ENCODE measurements around the gene MIER2. TPM values are rescaled to one million over a fixed set of nuclear protein-coding genes. Genes with fewer than 3 reads are reported as not detected.

Gene MIER2
- total and polyA plus RNA-seq, 10 of the 15 experiments (the other 5 are each of a cell fraction or from before 2014, with no cell fraction given): 0.48 to 23.6 (median 12.1) TPM

- SMC1A ChIA-PET (ENCODE audit: uncharacterized antibody, unreplicated experiment): no interaction called here
- TF ChIP-seq MAX (IDR thresholded peaks at IDR 0.05; ENCODE audit: low read depth, low read length) (no peak), FOS (IDR thresholded peaks at IDR 0.05; ENCODE audit: borderline replicate concordance, extremely low read depth, insufficient read length) (no peak), IKZF2 (IDR thresholded peaks at IDR 0.05) (no peak), HCFC1 (IDR thresholded peaks at IDR 0.05; ENCODE audit: low read length) (no peak), CHD1 (IDR thresholded peaks at IDR 0.05; ENCODE audit: low read depth, low read length) (no peak), CREB1 (IDR thresholded peaks at IDR 0.05; ENCODE audit: low read depth) (no peak), JUND (IDR thresholded peaks at IDR 0.05; ENCODE audit: low read depth, low read length) (no peak), NBN (IDR thresholded peaks at IDR 0.05) (no peak), CBX5 (IDR thresholded peaks at IDR 0.05; ENCODE audit: low read depth) (no peak), MLLT1 (IDR thresholded peaks at IDR 0.05) (no peak), SP1 (IDR thresholded peaks at IDR 0.05; ENCODE audit: low read depth, low read length) (no peak), TARDBP (IDR thresholded peaks at IDR 0.05; ENCODE audit: borderline replicate concordance) (no peak), REST (IDR thresholded peaks at IDR 0.05; ENCODE audit: low read depth, low read length) (no peak), NFXL1 (IDR thresholded peaks at IDR 0.05; ENCODE audit: borderline replicate concordance) (no peak), TBL1XR1 (IDR thresholded peaks at IDR 0.05; ENCODE audit: low read depth, low read length) (no peak), RB1 (IDR thresholded peaks at IDR 0.05; ENCODE audit: borderline replicate concordance) (no peak), STAT1 (conservative IDR thresholded peaks at IDR 0.05) (no peak), PBX3 (IDR thresholded peaks at IDR 0.05; ENCODE audit: insufficient replicate concordance, low read depth, low read length) (no peak), ATF3 (IDR thresholded peaks at IDR 0.05; ENCODE audit: borderline replicate concordance, extremely low read depth, low read depth, low read length) (no peak)
Measured at GRCh38 chr19:376111-376470, 31.5 kb upstream of the MIER2 start.

More at GRCh38 chr19:376111-376470, 31.5 kb upstream of the MIER2 start:
- Histone ChIP-seq H3K9me3 (replicated peaks; ENCODE audit: control insufficient read depth, insufficient read depth, low read length) (no peaks in the 10 kb centered on the region), H3K9ac (ENCODE audit: control insufficient read depth, insufficient read depth, low read length) (no peak overlapping the region), H3K79me2 (ENCODE audit: control insufficient read depth, insufficient read depth, low read length) (no peaks in the 10 kb centered on the region), H3K27me3 (replicated peaks in 1 of 2; ENCODE audit: control insufficient read depth in 2 of 2, insufficient read depth in 2 of 2, low read length in 1 of 2) (no peaks in the 10 kb centered on the region), H4K20me1 (ENCODE audit: control insufficient read depth, insufficient read depth) (no peaks in the 10 kb centered on the region), H3K27ac (ENCODE audit: control insufficient read depth, insufficient read depth) (no peak overlapping the region), H3K4me2 (ENCODE audit: control insufficient read depth, insufficient read depth) (no peak overlapping the region), H3K36me3 (ENCODE audit: control insufficient read depth in 2 of 2, insufficient read depth in 2 of 2, low read length in 1 of 2) (no peaks in the 10 kb centered on the region), H2AFZ (ENCODE audit: control insufficient read depth, low read depth, low read length) (no peak overlapping the region), H3K4me3 (no peak overlapping the region), H3K4me1 (ENCODE audit: control insufficient read depth, insufficient read depth, low read length) (no peaks in the 10 kb centered on the region)
- POLR2A ChIA-PET: no interaction called here
- ATAC-seq (no peak), DNase-seq (ENCODE audit: low read depth, low spot score) (no peak), FAIRE-seq (no peak)
- 45% methylated on average over 7 of the region's 8 CpGs for WGBS (ENCODE audit: insufficient coverage, insufficient replicate concordance, low lambda C conversion rate, missing lambda C conversion rate)
- CTCF ChIA-PET: no interaction called here
- no TSS peak for BruUV-seq (replicated peaks)
- in situ Hi-C loops (cut with MboI) (no loop called here), intact Hi-C loops (cut with micrococcal nuclease; ENCODE audit: unreplicated experiment) (no loop called here)
- RAD21 ChIA-PET (ENCODE audit: unreplicated experiment): no interaction called here

Measured in GM12878 (cell line).